ENCODE results near the gene MAMDC2.

The MAMDC2 gene

DNA sequence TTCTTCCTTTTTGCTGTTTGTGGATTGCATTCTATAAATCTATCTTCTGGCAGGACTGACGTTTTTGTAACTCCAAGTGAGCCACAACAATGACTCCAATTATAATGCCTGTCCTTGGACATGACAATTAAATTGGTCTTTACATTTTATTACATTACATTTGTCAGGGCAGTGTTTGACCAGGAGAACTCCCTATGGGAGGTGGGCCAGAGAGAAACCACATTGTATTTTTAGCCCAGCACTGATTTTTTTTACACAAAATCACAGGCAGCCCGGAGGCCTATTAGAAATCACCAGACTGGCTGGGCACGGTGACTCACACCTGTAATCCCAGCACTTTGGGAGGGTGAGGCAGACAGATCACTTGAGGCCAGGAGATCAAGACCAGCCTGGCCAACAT is 116.0 kb downstream of the MAMDC2 start:
- Histone ChIP-seq H3K79me2 (ENCODE audit: insufficient read depth, low read length) (no peaks in the 10 kb centered on the region), H4K20me1 (ENCODE audit: insufficient read depth, low read length, poor library complexity, severe bottlenecking) (no peaks in the 10 kb centered on the region), H3F3A (ENCODE audit: low read depth) (no peaks in the 10 kb centered on the region), H3K4me1 (ENCODE audit: insufficient read depth, low read length, poor library complexity, severe bottlenecking) (no peaks in the 10 kb centered on the region), H3K4me2 (ENCODE audit: low read depth, low read length, poor library complexity, severe bottlenecking) (no peak overlapping the region), H3K9me2 (replicated peaks; ENCODE audit: low read depth, low read length) (no peaks in the 10 kb centered on the region), H3K27me3 (ENCODE audit: insufficient read depth, low read length, poor library complexity, severe bottlenecking) (no peaks in the 10 kb centered on the region), H3K4me3 (ENCODE audit: low read length, poor library complexity, severe bottlenecking) (no peak overlapping the region), H3K36me3 (ENCODE audit: insufficient read depth, low read length) (no peaks in the 10 kb centered on the region), H2AFZ (ENCODE audit: low read length) (no peak overlapping the region), H3K9ac (ENCODE audit: low read depth, low read length, poor library complexity, severe bottlenecking) (no peak overlapping the region), H3K9me3 (ENCODE audit: insufficient read depth, low read depth, low read length) (no peaks in the 10 kb centered on the region)
- TF ChIP-seq EZH2phosphoT487 (IDR thresholded peaks at IDR 0.05; ENCODE audit: borderline replicate concordance), result no peak
- TF ChIP-seq, protein P1, sequence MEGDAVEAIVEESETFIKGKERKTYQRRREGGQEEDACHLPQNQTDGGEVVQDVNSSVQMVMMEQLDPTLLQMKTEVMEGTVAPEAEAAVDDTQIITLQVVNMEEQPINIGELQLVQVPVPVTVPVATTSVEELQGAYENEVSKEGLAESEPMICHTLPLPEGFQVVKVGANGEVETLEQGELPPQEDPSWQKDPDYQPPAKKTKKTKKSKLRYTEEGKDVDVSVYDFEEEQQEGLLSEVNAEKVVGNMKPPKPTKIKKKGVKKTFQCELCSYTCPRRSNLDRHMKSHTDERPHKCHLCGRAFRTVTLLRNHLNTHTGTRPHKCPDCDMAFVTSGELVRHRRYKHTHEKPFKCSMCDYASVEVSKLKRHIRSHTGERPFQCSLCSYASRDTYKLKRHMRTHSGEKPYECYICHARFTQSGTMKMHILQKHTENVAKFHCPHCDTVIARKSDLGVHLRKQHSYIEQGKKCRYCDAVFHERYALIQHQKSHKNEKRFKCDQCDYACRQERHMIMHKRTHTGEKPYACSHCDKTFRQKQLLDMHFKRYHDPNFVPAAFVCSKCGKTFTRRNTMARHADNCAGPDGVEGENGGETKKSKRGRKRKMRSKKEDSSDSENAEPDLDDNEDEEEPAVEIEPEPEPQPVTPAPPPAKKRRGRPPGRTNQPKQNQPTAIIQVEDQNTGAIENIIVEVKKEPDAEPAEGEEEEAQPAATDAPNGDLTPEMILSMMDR (conservative IDR thresholded peaks at IDR 0.05; ENCODE audit: low read length), result no peak

DNA sequence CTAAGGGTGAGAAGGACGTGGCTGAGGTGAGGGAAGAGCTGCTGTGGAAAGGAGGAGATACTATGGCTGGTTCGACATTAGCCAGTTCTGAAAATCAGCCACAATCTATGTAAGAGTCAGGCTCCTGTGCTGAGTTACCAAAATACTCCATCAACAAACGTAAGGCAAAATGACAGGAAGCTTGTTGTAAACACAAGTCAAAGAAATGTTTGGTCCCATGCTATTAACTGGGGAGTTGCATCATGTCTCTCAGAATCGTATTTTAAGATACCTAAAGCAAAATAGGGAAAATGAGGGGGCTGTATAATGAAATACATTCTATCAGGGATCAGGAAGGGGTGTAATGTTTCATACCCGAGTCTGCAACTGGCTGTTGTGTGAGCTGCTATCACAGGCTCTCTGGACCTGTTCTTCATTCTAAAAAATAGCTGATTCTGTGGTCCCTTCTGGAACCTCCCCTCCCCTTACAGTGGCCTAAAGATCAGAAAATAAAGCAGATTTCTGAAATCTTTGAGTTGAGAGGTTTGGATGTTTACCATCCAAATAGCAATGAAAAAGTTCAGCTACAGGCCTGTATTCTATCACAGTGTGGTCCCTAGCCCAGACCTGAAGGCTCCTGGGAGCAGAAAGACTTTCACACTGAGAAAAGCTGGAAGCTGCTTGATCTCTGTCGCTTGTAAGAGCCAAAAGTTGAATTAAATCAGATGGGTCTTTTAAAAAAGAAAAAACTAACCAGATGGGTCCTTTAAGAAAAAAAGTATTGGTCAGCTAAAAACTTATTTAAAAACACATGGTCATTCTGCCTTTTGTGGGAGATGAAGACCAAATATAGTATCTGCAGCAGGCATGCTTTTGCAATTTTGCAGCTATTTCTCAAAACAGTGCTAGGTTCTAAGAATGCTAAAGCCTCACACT is 117.3 kb downstream of the MAMDC2 start:
- H3K36me3 ChIP-seq (ENCODE audit: insufficient read depth, low read length), result no peaks in the 10 kb centered on the region
- H3K9ac ChIP-seq (ENCODE audit: low read depth, low read length, poor library complexity, severe bottlenecking), result no peak overlapping the region
- H3K4me1 ChIP-seq (ENCODE audit: insufficient read depth, low read length, poor library complexity, severe bottlenecking), result no peaks in the 10 kb centered on the region
- H3K9me2 ChIP-seq (replicated peaks; ENCODE audit: low read depth, low read length), result no peaks in the 10 kb centered on the region
- no peaks in the 10 kb centered on the region for H3K9me3 ChIP-seq (ENCODE audit: insufficient read depth, low read depth, low read length)
- no peak overlapping the region for H3K4me2 ChIP-seq (ENCODE audit: low read depth, low read length, poor library complexity, severe bottlenecking)
- H3K79me2 ChIP-seq (ENCODE audit: insufficient read depth, low read length), result no peaks in the 10 kb centered on the region
- H2AFZ ChIP-seq (ENCODE audit: low read length), result no peak overlapping the region
- no peaks in the 10 kb centered on the region for H3K27me3 ChIP-seq (ENCODE audit: insufficient read depth, low read length, poor library complexity, severe bottlenecking)
- TF ChIP-seq, protein P1 (conservative IDR thresholded peaks at IDR 0.05; ENCODE audit: low read length), result no peak
- TF ChIP-seq EZH2phosphoT487 (IDR thresholded peaks at IDR 0.05; ENCODE audit: borderline replicate concordance), result no peak
- H4K20me1 ChIP-seq (ENCODE audit: insufficient read depth, low read length, poor library complexity, severe bottlenecking), result no peaks in the 10 kb centered on the region
- H3K4me3 ChIP-seq (ENCODE audit: low read length, poor library complexity, severe bottlenecking), result no peak overlapping the region
- no peaks in the 10 kb centered on the region for H3F3A ChIP-seq (ENCODE audit: low read depth)

DNA sequence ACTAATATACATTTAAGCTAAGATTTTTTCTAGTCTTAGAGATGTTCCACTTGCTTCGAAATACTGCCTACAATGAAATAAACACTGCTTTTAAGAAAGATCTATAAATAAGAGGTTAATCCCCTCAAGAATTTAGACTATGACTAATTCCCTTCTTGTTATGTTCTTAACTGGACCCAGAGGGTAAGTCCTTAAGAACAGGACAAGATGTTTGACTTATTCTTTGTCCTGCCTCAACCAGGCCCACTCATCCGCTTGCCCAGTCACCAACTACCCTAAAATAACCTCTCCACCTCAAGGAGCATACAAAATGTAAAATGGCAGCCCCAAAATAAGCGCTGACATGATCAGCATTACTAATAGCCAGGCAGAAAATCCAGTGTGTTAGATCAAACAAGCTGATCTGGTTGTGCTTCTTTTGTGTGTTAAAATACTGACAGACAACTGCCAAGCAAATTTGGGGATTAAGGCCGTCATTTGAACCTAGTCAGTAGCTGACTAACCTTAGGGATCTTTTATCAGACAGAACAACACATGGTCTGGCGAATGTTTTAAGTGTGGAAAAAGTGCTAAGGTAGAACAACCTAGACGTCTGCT is 121.5 kb downstream of the MAMDC2 start:
- Histone ChIP-seq H3K9me3 (ENCODE audit: insufficient read depth, low read depth, low read length) (no peaks in the 10 kb centered on the region), H2AFZ (ENCODE audit: low read length) (no peak overlapping the region), H3K4me1 (ENCODE audit: insufficient read depth, low read length, poor library complexity, severe bottlenecking) (no peaks in the 10 kb centered on the region), H3F3A (ENCODE audit: low read depth) (no peaks in the 10 kb centered on the region), H3K36me3 (ENCODE audit: insufficient read depth, low read length) (no peaks in the 10 kb centered on the region), H3K9me2 (replicated peaks; ENCODE audit: low read depth, low read length) (no peaks in the 10 kb centered on the region), H4K20me1 (ENCODE audit: insufficient read depth, low read length, poor library complexity, severe bottlenecking) (no peaks in the 10 kb centered on the region), H3K27me3 (ENCODE audit: insufficient read depth, low read length, poor library complexity, severe bottlenecking) (no peaks in the 10 kb centered on the region), H3K9ac (ENCODE audit: low read depth, low read length, poor library complexity, severe bottlenecking) (no peak overlapping the region), H3K4me3 (ENCODE audit: low read length, poor library complexity, severe bottlenecking) (no peak overlapping the region), H3K79me2 (ENCODE audit: insufficient read depth, low read length) (no peaks in the 10 kb centered on the region), H3K4me2 (ENCODE audit: low read depth, low read length, poor library complexity, severe bottlenecking) (no peak overlapping the region)
- TF ChIP-seq, protein P1 (conservative IDR thresholded peaks at IDR 0.05; ENCODE audit: low read length), result no peak
- no peak for TF ChIP-seq EZH2phosphoT487 (IDR thresholded peaks at IDR 0.05; ENCODE audit: borderline replicate concordance)
